H1 (cell line): ENCODE data around the gene ZNF385B. TPM values are rescaled to one million over a fixed set of nuclear protein-coding genes. Genes with fewer than 3 reads are reported as not detected.

ENCODE experiments used
- CTCF ChIA-PET: fragments of 300-600 bp; sonication (Branson Sonifier 250); formaldehyde crosslinking; loops from one replicate; lab custom pipeline; 2021; ENCODE audit not compliant: partially characterized antibody; lab: Charles Lee
- POLR2A ChIA-PET: fragments of 300-600 bp; sonication (Branson Sonifier 250); formaldehyde crosslinking; loops from one replicate; lab custom pipeline; 2021; ENCODE audit warnings: inconsistent platforms; ENCODE audit not compliant: partially characterized antibody; lab: Charles Lee
- DNase-seq, 2 experiments: peaks; one replicate each; pipeline versions ENCODE4 v3.0.0 to v3.0.0-alpha.2; 2010 to 2022; ENCODE audit warnings: low spot score in 2 of 2, low read depth in 1 of 2, mixed read lengths in 1 of 2
- FAIRE-seq: peaks from 2 replicates; lab custom pipeline; 2011; peaks lifted over from hg19 to GRCh38; lab: Jason Lieb, UNC
- H2AFZ ChIP-seq: 2 replicates; pipeline ENCODE4 v1.8.1; 2012; ENCODE audit warnings: low read length, inconsistent platforms
- H2AK5ac ChIP-seq: 2 replicates; pipeline ENCODE4 v1.6.1; 2013; ENCODE audit warnings: low read depth, low read length
- H2BK120ac ChIP-seq: replicated peaks from 2 replicates; pipeline ENCODE3; 2013; ENCODE audit warnings: low read depth, low read length, inconsistent platforms
- H2BK12ac ChIP-seq: 2 replicates; pipeline ENCODE4 v1.6.1; 2013; ENCODE audit warnings: low read depth, low read length
- H2BK15ac ChIP-seq: 2 replicates; pipeline ENCODE4 v1.6.1; 2013; ENCODE audit warnings: low read length
- H2BK20ac ChIP-seq: 2 replicates; pipeline ENCODE4 v1.6.1; 2013; ENCODE audit warnings: low read length
- H2BK5ac ChIP-seq: 2 replicates; pipeline ENCODE4 v1.6.1; 2013; ENCODE audit warnings: low read depth, low read length
- H3K14ac ChIP-seq: 2 replicates; pipeline ENCODE4 v1.6.1; 2013; ENCODE audit warnings: inconsistent platforms; ENCODE audit not compliant: insufficient read length
- H3K18ac ChIP-seq: 2 replicates; pipeline ENCODE4 v1.6.1; 2013; ENCODE audit warnings: low read length; ENCODE audit errors: extremely low read depth
- H3K23ac ChIP-seq: 2 replicates; pipeline ENCODE4 v1.6.1; 2013; ENCODE audit warnings: inconsistent platforms; ENCODE audit not compliant: insufficient read length
- H3K23me2 ChIP-seq: 2 replicates; pipeline ENCODE4 v1.6.1; 2013; ENCODE audit warnings: low read depth, low read length
- H3K27ac ChIP-seq: 2 replicates; pipeline ENCODE4 v1.6.1; 2011; ENCODE audit warnings: low read depth, low read length, inconsistent platforms
- H3K27me3 ChIP-seq, 4 experiments: replicated peaks in 1 of 4; 1 replicate in 1 of 4; 2 replicates in 3 of 4; pipeline versions ENCODE4 v1.6.1 to v1.8.1; 2011 to 2013; ENCODE audit warnings: low read length in 3 of 4, mild to moderate bottlenecking in 3 of 4, inconsistent platforms in 2 of 4, mixed read lengths in 2 of 4, moderate library complexity in 1 of 4; ENCODE audit not compliant: control insufficient read depth in 3 of 4, insufficient read depth in 3 of 4; ENCODE audit errors: extremely low read depth in 1 of 4
- H3K36me3 ChIP-seq, 4 experiments: 2 replicates each; pipeline versions ENCODE4 v1.6.1 to v1.8.1; 2011 to 2013; ENCODE audit warnings: mild to moderate bottlenecking in 4 of 4, low read length in 3 of 4, moderate library complexity in 2 of 4, control low read depth in 1 of 4, inconsistent platforms in 1 of 4; ENCODE audit not compliant: insufficient read depth in 4 of 4, control insufficient read depth in 2 of 4
- H3K4ac ChIP-seq: replicated peaks from 2 replicates; pipeline ENCODE3; 2013; ENCODE audit warnings: low read length, low read depth, mixed read lengths, inconsistent platforms; ENCODE audit not compliant: insufficient read length
- H3K4me1 ChIP-seq, 4 experiments: replicated peaks in 1 of 4; 1 replicate in 1 of 4; 2 replicates in 3 of 4; pipeline versions ENCODE4 v1.6.1 to v1.8.1; 2011 to 2013; ENCODE audit warnings: low read length in 3 of 4, inconsistent platforms in 2 of 4, mixed read lengths in 1 of 4; ENCODE audit not compliant: insufficient read depth in 4 of 4, control insufficient read depth in 3 of 4
- H3K4me2 ChIP-seq, 2 experiments: 2 replicates each; pipeline versions ENCODE4 v1.6.1 to v1.8.1; 2011 to 2013; ENCODE audit warnings: low read depth in 2 of 2, low read length in 2 of 2, control low read depth in 1 of 2, inconsistent platforms in 1 of 2, mild to moderate bottlenecking in 1 of 2; ENCODE audit not compliant: insufficient read depth in 1 of 2
- H3K4me3 ChIP-seq, 4 experiments: fragments of 200-600, 300-600 bp in 1 of 4; sonication (generic), shearing (Covaris generic), sonication (Bioruptor Twin) in 1 of 4; 2 replicates each; pipeline versions ENCODE4 v1.5.1 to v1.8.1; 2011 to 2016; ENCODE audit warnings: low read length in 4 of 4, low read depth in 3 of 4, control low read depth in 2 of 4, inconsistent platforms in 2 of 4, mild to moderate bottlenecking in 2 of 4, mixed read lengths in 1 of 4, moderate library complexity in 1 of 4; ENCODE audit not compliant: insufficient read depth in 2 of 4; ENCODE audit errors: extremely low read depth in 1 of 4
- H3K56ac ChIP-seq: replicated peaks from 2 replicates; pipeline ENCODE3; 2013; ENCODE audit warnings: low read depth, mild to moderate bottlenecking, mixed read lengths, low read length, inconsistent platforms; ENCODE audit not compliant: insufficient read length
- H3K79me1 ChIP-seq: 2 replicates; pipeline ENCODE4 v1.6.1; 2013; ENCODE audit warnings: low read depth, low read length, control low read depth
- H3K79me2 ChIP-seq, 2 experiments: 2 replicates each; pipeline versions ENCODE4 v1.6.1 to v1.8.1; 2012 to 2013; ENCODE audit warnings: low read length in 2 of 2, mild to moderate bottlenecking in 2 of 2, inconsistent platforms in 1 of 2; ENCODE audit not compliant: insufficient read depth in 2 of 2, control insufficient read depth in 1 of 2
- H3K9ac ChIP-seq, 4 experiments: replicated peaks in 1 of 4; 1 replicate in 1 of 4; 2 replicates in 3 of 4; pipeline versions ENCODE4 v1.6.1 to v1.8.1; 2011 to 2013; ENCODE audit warnings: low read depth in 3 of 4, low read length in 3 of 4, control low read depth in 2 of 4, mild to moderate bottlenecking in 2 of 4, moderate library complexity in 2 of 4, inconsistent platforms in 1 of 4; ENCODE audit errors: extremely low read depth in 1 of 4
- H3K9me3 ChIP-seq, 2 experiments: 2 replicates each; pipeline versions ENCODE4 v1.6.1 to v1.8.1; 2012 to 2013; ENCODE audit warnings: mild to moderate bottlenecking in 2 of 2, moderate library complexity in 2 of 2, control low read depth in 1 of 2, inconsistent platforms in 1 of 2, low read depth in 1 of 2, low read length in 1 of 2, mixed read lengths in 1 of 2; ENCODE audit not compliant: insufficient read depth in 2 of 2
- H4K20me1 ChIP-seq, 2 experiments: replicated peaks in 1 of 2; 2 replicates each; pipeline versions ENCODE3 to v1.8.1; 2011 to 2013; ENCODE audit warnings: inconsistent platforms in 2 of 2, low read length in 2 of 2, mild to moderate bottlenecking in 1 of 2; ENCODE audit not compliant: insufficient read depth in 2 of 2, control insufficient read depth in 1 of 2
- H4K5ac ChIP-seq: 2 replicates; pipeline ENCODE4 v1.6.1; 2013; ENCODE audit warnings: low read length, low read depth, mixed read lengths, inconsistent platforms; ENCODE audit not compliant: insufficient read length
- H4K8ac ChIP-seq: 2 replicates; pipeline ENCODE4 v1.8.0; 2013; ENCODE audit warnings: mild to moderate bottlenecking, moderate library complexity, low read length, inconsistent platforms; ENCODE audit not compliant: insufficient read depth; ENCODE audit errors: extremely low read depth
- H4K91ac ChIP-seq: replicated peaks from 2 replicates; pipeline ENCODE3; 2013; ENCODE audit warnings: low read length, mixed read lengths, inconsistent platforms; ENCODE audit not compliant: insufficient read length
- BACH1 ChIP-seq: IDR thresholded peaks from 2 replicates; pipeline ENCODE4 v1.6.1; 2012; ENCODE audit warnings: low read length, improper control_type of control experiment
- BRCA1 ChIP-seq: IDR thresholded peaks from 2 replicates; pipeline ENCODE4 v1.6.1; 2012; ENCODE audit warnings: low read depth, low read length, improper control_type of control experiment
- CHD1 ChIP-seq: IDR thresholded peaks from 2 replicates; pipeline ENCODE4 v1.6.1; 2012; ENCODE audit warnings: low read depth, low read length, improper control_type of control experiment
- EP300 ChIP-seq, 2 experiments: IDR thresholded peaks; 1 replicate in 1 of 2; 2 replicates in 1 of 2; pipeline ENCODE4 v1.6.1; 2011 to 2012; ENCODE audit warnings: low read depth in 2 of 2, low read length in 2 of 2, mild to moderate bottlenecking in 2 of 2, borderline replicate concordance in 1 of 2, inconsistent platforms in 1 of 2, moderate library complexity in 1 of 2
- EZH2 ChIP-seq: fragments of 200-600 bp; sonication (generic); IDR thresholded peaks from 2 replicates; pipeline ENCODE4 v1.7.1; 2012; ENCODE audit warnings: low read depth, mild to moderate bottlenecking, moderate library complexity, low read length, inconsistent platforms; ENCODE audit not compliant: severe bottlenecking
- POLR2AphosphoS5 ChIP-seq: IDR thresholded peaks from 2 replicates; pipeline ENCODE4 v1.6.1; 2011; ENCODE audit warnings: low read depth, low read length
- SIN3A ChIP-seq, 2 experiments: IDR thresholded peaks in 1 of 2; conservative IDR thresholded peaks in 1 of 2; 2 replicates each; pipeline ENCODE4 v1.6.1; 2011 to 2012; ENCODE audit warnings: low read length in 2 of 2, improper control_type of control experiment in 1 of 2, low read depth in 1 of 2, mild to moderate bottlenecking in 1 of 2
- SP1 ChIP-seq: IDR thresholded peaks from 2 replicates; pipeline ENCODE4 v1.6.1; 2011; ENCODE audit warnings: low read depth, low read length
- SP2 ChIP-seq: IDR thresholded peaks from 2 replicates; pipeline ENCODE4 v1.6.1; 2012; ENCODE audit warnings: mild to moderate bottlenecking, low read length, inconsistent platforms
- YY1 ChIP-seq: IDR thresholded peaks from 2 replicates; pipeline ENCODE4 v1.6.1; 2011; ENCODE audit warnings: low read depth, mild to moderate bottlenecking, low read length
- polyA plus RNA-seq, 7 experiments: library from polyadenylated mRNA; depleted of rRNA in 3 of 7; stranded (reverse) in 5 of 7; unstranded in 2 of 7; fragments of >200 nt in 5 of 7; fragments of 200-250 nt in 2 of 7; gene quantifications; 1 replicate in 5 of 7; 2 replicates in 1 of 7; 4 replicates in 1 of 7; pipeline versions ENCODE4 v1.2.1 to v1.2.3, GENCODE V29; 2011 to 2013; ENCODE audit warnings: missing spikeins in 2 of 7, mixed read lengths in 2 of 7
- total RNA-seq: library from RNA; stranded (reverse); fragmentation: NEBNext Ultra II Directional; extraction: Animal tissue kit (Norgen Biotek cat#: 25700); gene quantifications from 2 replicates; pipeline ENCODE4 v1.2.1, GENCODE V29; 2021

ZNF385B gene
- total and polyA plus RNA-seq, 2 of the 8 experiments (the other 6 are each of a cell fraction or from before 2014, with no cell fraction given) = 1.1 to 3.7 TPM

DNA sequence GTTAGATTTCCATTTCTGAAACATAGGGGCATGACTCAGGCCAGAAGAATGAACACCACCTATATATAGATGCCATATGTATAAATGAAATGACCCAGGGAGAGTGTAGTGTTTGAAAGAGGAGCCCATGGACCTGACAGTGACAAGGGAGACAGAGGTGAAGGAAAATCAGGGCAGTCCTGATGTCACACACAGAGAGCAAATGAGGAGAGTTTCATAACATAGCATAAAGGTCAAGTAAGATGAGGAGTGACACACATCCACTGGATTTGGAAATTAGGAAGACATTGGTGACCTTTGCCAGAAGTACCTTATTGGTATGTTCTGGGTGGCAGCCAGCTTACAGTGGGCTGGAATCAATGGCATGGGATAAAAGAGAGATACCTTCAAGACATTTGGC lies 276.7 kb downstream of the ZNF385B start:
- no peak overlapping the region for H2AFZ ChIP-seq
- H3K4me3 ChIP-seq = no peak overlapping the region
- no peak overlapping the region for H3K23ac ChIP-seq
- H3K27ac ChIP-seq = no peak overlapping the region
- no peak overlapping the region for H3K14ac ChIP-seq
- no peaks in the 10 kb centered on the region for H3K36me3 ChIP-seq
- H3K27me3 ChIP-seq = no peaks in the 10 kb centered on the region
- no peaks in the 10 kb centered on the region for H3K9me3 ChIP-seq
- no peaks in the 10 kb centered on the region for H4K20me1 ChIP-seq
- H2BK120ac ChIP-seq = no peak overlapping the region
- H2BK15ac ChIP-seq = no peak overlapping the region
- H2BK5ac ChIP-seq = no peak overlapping the region
- no peak for TF ChIP-seq SIN3A (conservative IDR thresholded peaks at IDR 0.05 in 1 of 2, IDR thresholded peaks at IDR 0.05 in 1 of 2; ENCODE audit: low read depth in 1 of 2, low read length in 2 of 2)
- no peak for TF ChIP-seq SP1
- TF ChIP-seq BACH1 = no peak
- TF ChIP-seq POLR2AphosphoS5 = no peak
- no peak for TF ChIP-seq YY1
- no peak for TF ChIP-seq EP300 (IDR thresholded peaks at IDR 0.05; ENCODE audit: borderline replicate concordance in 1 of 2, low read depth in 2 of 2, low read length in 2 of 2)
- no peak for TF ChIP-seq EZH2
- no peak for TF ChIP-seq BRCA1
- TF ChIP-seq CHD1 = no peak
- TF ChIP-seq SP2 = no peak
- POLR2A ChIA-PET = no interaction called here
- H3K56ac ChIP-seq = no peak overlapping the region
- H3K79me2 ChIP-seq = no peaks in the 10 kb centered on the region
- FAIRE-seq (no peak), DNase-seq (no peak)
- no peak overlapping the region for H4K91ac ChIP-seq
- no peaks in the 10 kb centered on the region for H3K4me1 ChIP-seq
- no peaks in the 10 kb centered on the region for H3K79me1 ChIP-seq
- H3K23me2 ChIP-seq = no peaks in the 10 kb centered on the region
- no peak overlapping the region for H4K5ac ChIP-seq
- H3K4me2 ChIP-seq = no peak overlapping the region
- no peak overlapping the region for H3K18ac ChIP-seq
- H3K4ac ChIP-seq = no peak overlapping the region
- no peak overlapping the region for H2BK20ac ChIP-seq
- H2BK12ac ChIP-seq = no peak overlapping the region
- H2AK5ac ChIP-seq = no peak overlapping the region
- no peak overlapping the region for H3K9ac ChIP-seq
- CTCF ChIA-PET = no interaction called here
- H4K8ac ChIP-seq = no peak overlapping the region
